Vagina (tissue), 2 donors: ENCODE data around the gene SLC30A2.

Experiments
- CTCF ChIP-seq, 3 experiments: fragments of 450-650 bp in 2 of 3; fragments of 200-600 bp in 1 of 3; sonication (generic) in 1 of 3; IDR thresholded peaks; one replicate each; pipeline ENCODE4 v1.5.1; 2017 to 2019; ENCODE audit warnings: antibody characterized with exemption in 3 of 3, mild to moderate bottlenecking in 2 of 3, moderate library complexity in 2 of 3
- POLR2A ChIP-seq, 2 donors: fragments of 450-650 bp; IDR thresholded peaks; one replicate each; pipeline ENCODE4 v1.6.1; 2017; ENCODE audit warnings: antibody characterized with exemption in 2 of 2, mild to moderate bottlenecking in 2 of 2, moderate library complexity in 2 of 2
- POLR2AphosphoS5 ChIP-seq, 2 donors: sonication (generic); formaldehyde crosslinking; IDR thresholded peaks; one replicate each; pipeline ENCODE4 v1.9.0; 2017; ENCODE audit warnings: antibody characterized with exemption in 2 of 2, mild to moderate bottlenecking in 2 of 2, low read depth in 1 of 2; ENCODE audit not compliant: insufficient read depth in 1 of 2

- TF ChIP-seq POLR2A (IDR thresholded peaks at IDR 0.05) (no peak), CTCF (IDR thresholded peaks at IDR 0.05) (no peak), POLR2AphosphoS5 (IDR thresholded peaks at IDR 0.05; ENCODE audit: insufficient read depth in 1 of 2, low read depth in 1 of 2) (no peak)
Measured at GRCh38 chr1:25987951-25988350, 58.0 kb downstream of the SLC30A2 start.
